HS-5 (cell line): ENCODE measurements around the gene TBC1D10A.
"Not testable (repeated sequence)": the region's sequence is repeated elsewhere in the genome, so short reads cannot be mapped to it uniquely, and the experiment has no call there.

Experiments
- DNase-seq: peaks from one replicate; pipeline ENCODE4 v3.0.0-alpha.2; 2012; ENCODE audit warnings: low read depth

Gene TBC1D10A

GRCh38 chr22:30347255-30347892 lies 20.6 kb upstream of the TBC1D10A start:
- no peak for DNase-seq

GRCh38 chr22:30344447-30345200 lies 17.9 kb upstream of the TBC1D10A start:
- DNase-seq = no peak

DNA sequence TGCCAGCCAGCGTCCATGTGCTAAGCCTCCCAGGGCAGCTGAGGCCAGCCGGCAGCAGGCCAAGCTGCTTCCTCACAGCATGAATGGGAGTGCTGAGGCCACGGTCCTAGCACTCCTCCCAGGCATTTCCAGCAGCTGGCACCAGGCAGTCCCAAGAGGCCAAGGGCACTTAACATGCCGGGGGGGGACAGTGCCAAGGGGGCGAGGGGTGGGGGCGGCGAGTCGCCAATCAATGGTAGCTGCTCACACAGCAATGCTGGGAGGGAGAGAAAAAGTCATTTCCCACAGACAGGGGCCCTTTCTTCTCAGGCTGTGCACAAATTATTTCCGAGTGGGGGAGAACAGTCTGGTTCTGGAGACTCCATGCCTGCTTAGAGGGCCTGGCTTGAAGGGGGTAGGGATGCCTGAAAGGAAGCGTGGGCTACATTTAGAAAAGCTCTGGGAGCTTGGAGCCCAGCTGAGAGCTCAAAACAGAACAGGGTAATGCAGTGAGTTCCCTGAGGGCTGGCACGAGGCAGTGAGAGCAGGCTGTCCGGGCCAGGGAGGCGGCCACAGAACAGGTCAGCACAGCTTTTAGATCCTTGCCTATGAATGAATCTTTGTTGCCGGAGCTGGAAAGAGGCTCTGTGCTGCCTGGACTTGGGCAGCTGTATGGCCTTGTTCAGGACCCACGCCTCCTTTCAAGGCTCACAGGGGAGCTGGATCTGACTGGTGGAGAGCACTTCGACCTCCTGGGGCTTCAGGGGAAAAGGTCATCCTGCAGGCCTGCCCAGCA lies 14.4 kb upstream of the TBC1D10A start:
- no peak for DNase-seq

DNA sequence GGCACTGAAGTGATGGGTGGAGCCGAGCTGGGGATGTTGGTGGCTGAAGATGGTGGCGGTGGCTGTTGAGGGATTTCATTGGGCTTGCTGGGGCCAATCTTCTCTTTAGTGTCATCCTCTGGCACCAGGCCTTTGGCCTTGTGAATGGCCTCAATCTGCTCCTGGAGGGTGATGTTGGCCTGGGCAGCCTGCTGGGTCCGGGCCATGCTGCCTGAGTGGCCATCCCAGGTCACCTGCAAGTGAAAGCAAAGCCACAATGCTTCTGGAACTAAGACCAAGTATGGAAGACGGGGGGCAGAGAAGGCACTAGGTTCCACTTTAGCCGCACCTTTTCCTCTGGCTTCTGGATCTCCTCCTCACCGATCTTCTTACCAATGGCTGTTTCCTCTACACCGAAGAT lies 12.1 kb upstream of the TBC1D10A start:
- no peak for DNase-seq

DNA sequence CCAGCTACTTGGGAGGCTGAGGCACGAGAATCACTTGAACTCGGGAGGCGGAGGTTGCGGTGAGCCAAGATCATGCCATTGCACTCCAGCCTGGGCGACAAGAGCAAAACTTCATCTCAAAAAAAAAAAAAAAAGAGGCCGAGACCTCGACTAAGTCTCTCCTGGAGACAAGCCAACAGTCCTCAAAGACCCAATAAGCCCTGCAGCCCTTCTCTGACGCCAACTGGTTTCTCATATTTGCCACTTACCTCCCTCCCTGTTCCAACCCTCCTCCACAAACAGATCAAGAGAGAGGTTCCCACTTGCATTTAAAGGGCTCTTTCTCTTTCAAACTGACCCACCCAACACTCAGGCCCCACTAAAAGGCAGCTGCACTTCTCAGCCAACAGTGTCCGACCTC lies 11.6 kb upstream of the TBC1D10A start:
- not testable (repeated sequence) for DNase-seq

GRCh38 chr22:30337461-30337778 lies 10.7 kb upstream of the TBC1D10A start:
- no peak for DNase-seq

- DNase-seq = no peak
Measured at GRCh38 chr22:30336752-30337460, 10.2 kb upstream of the TBC1D10A start.

DNA sequence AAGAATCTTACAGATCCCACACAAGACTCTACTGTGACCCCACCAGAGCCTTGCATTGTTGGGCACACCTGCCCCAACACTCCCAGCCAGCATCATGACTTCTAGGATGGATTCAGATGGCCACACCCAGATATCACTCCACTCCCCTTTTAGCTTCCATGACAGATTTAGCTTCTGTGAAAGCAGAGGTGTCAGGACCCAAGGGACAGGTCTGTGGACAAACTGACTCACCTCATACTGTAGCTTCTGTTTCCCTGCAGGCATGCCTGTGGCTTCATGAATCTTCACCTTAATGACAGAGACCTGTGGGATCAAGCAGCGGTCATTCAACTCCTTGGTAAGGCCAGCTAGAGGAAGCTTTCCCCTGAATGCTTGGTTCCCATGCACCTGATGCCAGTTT lies 8.5 kb upstream of the TBC1D10A start:
- no peak for DNase-seq

GRCh38 chr22:30334646-30335045 lies 7.9 kb upstream of the TBC1D10A start:
- no peak for DNase-seq

- no peak for DNase-seq
Measured at GRCh38 chr22:30333707-30334087, 7.0 kb upstream of the TBC1D10A start.

DNA sequence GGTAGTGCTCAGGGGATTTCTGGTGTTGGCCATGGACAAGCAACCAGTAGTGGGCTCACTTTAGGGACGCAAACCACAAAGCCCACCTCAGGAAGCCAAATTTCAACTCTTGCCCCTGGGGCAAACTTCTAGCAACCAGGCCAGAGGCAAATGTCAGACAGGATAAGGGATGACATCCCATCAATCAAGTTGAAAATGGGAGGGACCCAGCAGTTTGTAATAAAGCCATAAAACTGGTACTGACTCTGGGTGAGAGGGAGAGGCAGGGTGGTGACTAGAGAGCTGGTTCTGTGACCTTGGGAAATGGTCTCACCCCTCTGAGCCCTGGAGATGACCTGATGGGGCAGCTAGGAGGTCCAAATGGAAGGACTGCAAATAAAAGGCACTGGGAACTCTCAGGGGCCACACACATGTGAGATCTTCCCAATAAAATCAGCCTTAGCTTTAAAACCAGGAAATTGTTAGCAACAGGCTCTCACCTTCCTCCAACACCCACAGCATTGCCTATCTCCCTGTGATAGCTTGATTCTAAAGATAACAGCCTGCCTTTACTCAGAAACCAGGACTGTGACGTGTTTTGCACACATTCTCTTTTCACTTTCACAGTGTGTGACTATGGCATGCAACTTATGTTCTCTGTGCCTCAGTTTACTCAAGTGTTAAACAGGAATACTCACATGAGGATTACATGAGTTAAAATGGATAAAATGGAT lies 6.4 kb upstream of the TBC1D10A start:
- no peak for DNase-seq

GRCh38 chr22:30332551-30332950 lies 5.8 kb upstream of the TBC1D10A start:
- no peak for DNase-seq

- DNase-seq = no peak
Measured at GRCh38 chr22:30328466-30329049, 1.8 kb upstream of the TBC1D10A start.

DNA sequence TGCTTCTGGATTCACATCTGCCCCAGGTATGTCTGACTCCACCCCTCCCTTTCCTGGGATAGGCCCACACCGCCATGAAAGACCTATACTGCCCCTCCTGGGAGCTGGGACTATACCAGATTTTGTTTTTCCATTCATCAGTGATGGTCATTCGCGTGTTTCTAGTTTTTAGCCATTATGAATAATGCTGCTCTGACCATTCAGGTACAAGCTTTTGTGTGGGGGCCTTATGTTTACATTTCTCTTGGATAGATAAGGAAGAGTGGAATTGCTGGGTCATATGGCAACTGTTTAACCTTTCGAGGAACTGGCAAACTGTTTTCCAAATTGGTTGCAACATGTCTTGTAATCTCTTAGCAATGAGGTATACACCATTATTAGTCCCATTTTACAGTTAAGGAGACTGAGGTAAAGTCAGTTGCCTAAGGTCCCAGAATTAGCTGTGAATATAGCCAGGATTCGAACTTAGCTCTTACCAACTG lies 1.2 kb upstream of the TBC1D10A start:
- no peak for DNase-seq

GRCh38 chr22:30326255-30326705 lies 461 bp downstream of the TBC1D10A start:
- DNase-seq = no peak

DNA sequence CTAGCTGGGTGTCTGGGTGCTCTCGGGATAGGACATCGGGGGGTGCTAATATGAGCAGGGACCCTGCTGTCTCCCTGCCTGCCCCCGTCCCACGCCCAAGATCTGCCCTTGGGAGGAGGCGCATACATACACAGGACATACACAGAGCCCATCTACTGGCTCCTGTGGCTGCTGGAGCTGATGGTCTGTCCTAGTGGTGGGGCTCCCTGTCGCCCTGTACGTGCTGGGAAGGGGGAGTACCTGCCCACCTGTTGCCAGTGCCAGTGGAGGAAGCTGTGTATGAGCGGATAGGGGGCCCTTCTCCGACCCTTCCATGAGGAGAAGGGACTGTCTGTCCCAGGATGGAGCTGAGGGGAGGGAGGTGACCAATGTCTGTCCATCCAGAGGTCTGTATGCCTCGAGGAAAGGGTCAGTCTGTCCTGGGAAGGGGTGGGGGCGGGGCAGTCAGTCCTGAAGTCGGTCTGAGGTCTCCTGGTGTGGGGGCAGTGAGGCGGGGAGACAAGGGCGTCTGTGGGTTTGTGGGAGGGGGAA lies 952 bp downstream of the TBC1D10A start:
- no peak for DNase-seq

DNA sequence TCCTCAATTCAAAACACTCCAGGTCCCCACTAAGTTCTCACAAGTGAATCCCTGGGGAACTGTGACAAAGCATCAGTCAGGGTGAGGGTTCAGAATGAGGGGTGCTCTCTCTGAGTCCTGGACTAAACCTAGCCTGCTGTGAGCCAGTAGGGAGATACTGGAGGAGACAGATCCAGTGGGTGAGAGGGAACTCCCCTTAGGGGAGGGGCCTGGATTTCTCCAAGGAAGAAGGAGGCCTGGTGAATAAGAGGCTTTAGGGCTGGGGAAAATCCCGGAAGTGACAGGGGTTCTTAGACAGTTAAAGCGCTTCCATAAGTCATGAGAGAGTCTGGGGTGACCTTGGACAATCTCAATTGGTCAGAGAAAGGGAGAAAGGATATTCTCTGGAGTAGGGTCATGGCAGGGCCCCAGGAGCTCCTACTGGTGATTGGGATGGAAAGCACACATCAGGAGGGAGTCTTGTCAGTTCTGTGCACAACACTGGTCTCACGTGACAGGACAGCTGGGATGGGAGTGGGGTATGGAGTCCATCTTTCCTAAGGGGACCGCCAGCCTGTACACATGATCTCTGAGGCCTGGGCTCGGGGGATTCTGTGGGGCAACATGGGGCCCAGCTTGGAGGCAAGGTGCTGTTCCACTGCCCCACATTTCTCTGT lies 1.5 kb downstream of the TBC1D10A start:
- peak; percentile 49 for DNase-seq

DNA sequence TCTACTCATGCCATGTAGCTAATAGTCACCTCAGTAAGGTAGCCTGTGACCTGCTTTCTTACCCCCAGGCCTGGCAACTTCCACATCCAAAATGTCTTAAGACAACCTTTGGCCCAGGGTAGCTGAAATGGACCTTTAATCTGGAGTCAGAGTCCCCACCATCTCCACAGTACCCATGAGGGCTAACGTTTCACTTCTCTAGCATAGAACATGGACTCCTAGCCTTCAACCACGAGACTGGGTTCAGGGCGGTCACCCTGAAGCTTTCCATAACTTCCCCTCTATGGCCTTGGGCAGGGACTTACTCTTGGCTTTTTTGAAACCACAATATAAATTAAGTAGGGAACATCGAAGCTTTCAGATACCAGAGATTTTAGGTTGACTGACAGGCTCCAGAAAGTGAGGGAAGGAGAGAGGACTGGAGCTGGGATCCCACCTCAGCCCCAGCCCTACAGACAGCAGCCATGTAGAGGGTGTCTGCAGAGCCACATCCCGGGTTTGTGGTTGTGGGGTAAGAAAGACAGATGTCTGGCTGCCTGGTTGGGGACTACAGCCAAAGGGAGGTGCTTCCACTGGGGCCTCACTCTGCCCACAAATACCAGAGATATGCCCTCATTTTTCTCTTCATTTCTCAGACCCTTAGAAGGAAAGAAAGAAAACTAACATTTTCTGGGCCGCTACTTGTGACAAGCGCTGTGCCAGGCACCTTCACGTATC lies 2.6 kb downstream of the TBC1D10A start:
- no peak for DNase-seq

DNA sequence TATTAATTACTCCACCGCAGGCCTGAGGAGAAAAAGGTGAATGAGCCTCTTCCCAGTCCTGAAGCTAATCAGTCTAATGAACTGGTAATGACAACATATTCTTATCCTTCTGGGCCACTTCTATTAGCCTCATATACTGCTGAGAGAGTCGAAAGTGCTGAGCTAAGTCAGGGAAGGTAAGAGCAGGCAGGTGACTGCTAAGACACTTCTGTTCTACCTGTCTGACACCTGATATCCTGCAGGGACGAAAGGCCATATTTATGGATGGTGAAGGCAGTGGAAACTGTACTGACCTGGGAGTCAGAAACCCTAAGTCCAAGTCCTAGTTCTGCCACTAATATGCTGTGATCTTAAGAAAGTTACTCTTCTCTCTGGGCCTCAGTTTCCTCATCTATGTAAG lies 3.5 kb downstream of the TBC1D10A start:
- no peak for DNase-seq

- no peak for DNase-seq
Measured at GRCh38 chr22:30321461-30321860, 5.3 kb downstream of the TBC1D10A start.
